SK-N-SH (cell line): Measurements from ENCODE around the gene GLTP.

Experiments
- ELF1 ChIP-seq: IDR thresholded peaks from 2 replicates; pipeline ENCODE4 v1.4.0; 2012
- FOXM1 ChIP-seq: IDR thresholded peaks from 2 replicates; pipeline ENCODE4 v1.4.0; 2012; ENCODE audit warnings: low read depth, mild to moderate bottlenecking
- GABPA ChIP-seq: IDR thresholded peaks from 2 replicates; pipeline ENCODE4 v1.4.0; 2012; ENCODE audit warnings: low read depth, mild to moderate bottlenecking
- NFIC ChIP-seq: IDR thresholded peaks from 2 replicates; pipeline ENCODE4 v1.4.0; 2012; ENCODE audit warnings: borderline replicate concordance
- RXRA ChIP-seq: IDR thresholded peaks from 2 replicates; pipeline ENCODE4 v1.4.0; 2012; ENCODE audit warnings: low read depth, mild to moderate bottlenecking, borderline replicate concordance
- SIN3A ChIP-seq: IDR thresholded peaks from 2 replicates; pipeline ENCODE4 v1.6.1; 2012; ENCODE audit warnings: low read depth, mild to moderate bottlenecking, low read length, moderate library complexity, borderline replicate concordance
- TAF1 ChIP-seq: IDR thresholded peaks from 2 replicates; pipeline ENCODE4 v1.6.1; 2012; ENCODE audit warnings: low read depth, mild to moderate bottlenecking, low read length, moderate library complexity, borderline replicate concordance
- TCF12 ChIP-seq: IDR thresholded peaks from 2 replicates; pipeline ENCODE4 v1.4.0; 2012
- TEAD4 ChIP-seq: IDR thresholded peaks from 2 replicates; pipeline ENCODE4 v1.4.0; 2012; ENCODE audit warnings: mild to moderate bottlenecking, borderline replicate concordance; ENCODE audit not compliant: insufficient read depth
- YY1 ChIP-seq: IDR thresholded peaks from 2 replicates; pipeline ENCODE4 v1.4.0; 2012; ENCODE audit warnings: low read depth, mild to moderate bottlenecking
- TF ChIP-seq, protein P1 (sequence below): fragments of 200-600 bp; sonication (generic); IDR thresholded peaks from 2 replicates; pipeline ENCODE4 v1.6.1; 2017; ENCODE audit warnings: antibody characterized with exemption, mild to moderate bottlenecking, moderate library complexity
- TF ChIP-seq, protein P2 (sequence below): IDR thresholded peaks from 2 replicates; pipeline ENCODE4 v1.4.0; 2012; ENCODE audit warnings: low read depth
- TF ChIP-seq, protein P3 (sequence below): IDR thresholded peaks from 2 replicates; pipeline ENCODE4 v1.4.0; 2012; ENCODE audit warnings: low read depth, borderline replicate concordance
- TF ChIP-seq, protein P4 (sequence below): IDR thresholded peaks from 2 replicates; pipeline ENCODE4 v1.6.1; 2012; ENCODE audit warnings: mild to moderate bottlenecking, low read depth, low read length, moderate library complexity

DNA sequence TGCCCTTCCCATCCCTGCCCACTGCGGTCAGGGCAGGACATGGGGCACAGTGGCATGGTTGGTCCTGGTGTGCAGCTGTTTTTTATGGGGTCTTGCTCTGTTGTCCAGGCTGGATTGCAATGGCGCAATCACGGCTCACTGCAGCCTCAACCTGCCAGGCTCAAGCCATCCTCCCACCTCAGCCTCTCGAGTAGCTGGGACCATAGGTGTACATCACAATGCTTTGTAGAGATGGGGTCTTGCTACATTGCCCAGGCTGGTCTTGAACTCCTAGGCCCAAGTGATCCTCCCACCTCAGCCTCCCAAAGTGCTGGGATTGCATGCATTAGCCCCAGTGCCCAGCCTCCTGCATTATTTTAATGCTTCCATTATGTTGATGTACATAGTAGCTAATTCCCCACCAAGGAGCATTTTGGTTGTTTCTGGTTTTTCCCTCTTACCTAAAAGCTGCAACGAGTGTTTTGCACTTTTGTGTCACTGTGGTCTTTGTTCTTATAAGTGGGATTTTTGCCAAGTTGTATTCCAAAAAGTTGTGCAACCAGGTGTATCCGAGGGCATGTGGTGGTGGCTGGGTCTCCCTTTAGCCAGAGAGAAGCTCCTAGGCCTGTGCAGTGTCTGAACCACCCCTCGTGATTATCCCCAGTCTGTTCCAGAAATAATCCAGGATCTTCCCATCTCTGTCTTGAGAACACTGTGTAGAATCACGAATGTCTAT is 30.1 kb upstream of the GLTP start:
- TF ChIP-seq NFIC (no peak), TCF12 (no peak), FOXM1 (no peak), TAF1 (no peak), SIN3A (no peak), ELF1 (no peak), TEAD4 (no peak), YY1 (no peak), RXRA (no peak), GABPA (no peak)
- TF ChIP-seq, protein P1, sequence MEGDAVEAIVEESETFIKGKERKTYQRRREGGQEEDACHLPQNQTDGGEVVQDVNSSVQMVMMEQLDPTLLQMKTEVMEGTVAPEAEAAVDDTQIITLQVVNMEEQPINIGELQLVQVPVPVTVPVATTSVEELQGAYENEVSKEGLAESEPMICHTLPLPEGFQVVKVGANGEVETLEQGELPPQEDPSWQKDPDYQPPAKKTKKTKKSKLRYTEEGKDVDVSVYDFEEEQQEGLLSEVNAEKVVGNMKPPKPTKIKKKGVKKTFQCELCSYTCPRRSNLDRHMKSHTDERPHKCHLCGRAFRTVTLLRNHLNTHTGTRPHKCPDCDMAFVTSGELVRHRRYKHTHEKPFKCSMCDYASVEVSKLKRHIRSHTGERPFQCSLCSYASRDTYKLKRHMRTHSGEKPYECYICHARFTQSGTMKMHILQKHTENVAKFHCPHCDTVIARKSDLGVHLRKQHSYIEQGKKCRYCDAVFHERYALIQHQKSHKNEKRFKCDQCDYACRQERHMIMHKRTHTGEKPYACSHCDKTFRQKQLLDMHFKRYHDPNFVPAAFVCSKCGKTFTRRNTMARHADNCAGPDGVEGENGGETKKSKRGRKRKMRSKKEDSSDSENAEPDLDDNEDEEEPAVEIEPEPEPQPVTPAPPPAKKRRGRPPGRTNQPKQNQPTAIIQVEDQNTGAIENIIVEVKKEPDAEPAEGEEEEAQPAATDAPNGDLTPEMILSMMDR = no peak
- TF ChIP-seq, protein P2, sequence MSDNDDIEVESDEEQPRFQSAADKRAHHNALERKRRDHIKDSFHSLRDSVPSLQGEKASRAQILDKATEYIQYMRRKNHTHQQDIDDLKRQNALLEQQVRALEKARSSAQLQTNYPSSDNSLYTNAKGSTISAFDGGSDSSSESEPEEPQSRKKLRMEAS = no peak
- TF ChIP-seq, protein P3, sequence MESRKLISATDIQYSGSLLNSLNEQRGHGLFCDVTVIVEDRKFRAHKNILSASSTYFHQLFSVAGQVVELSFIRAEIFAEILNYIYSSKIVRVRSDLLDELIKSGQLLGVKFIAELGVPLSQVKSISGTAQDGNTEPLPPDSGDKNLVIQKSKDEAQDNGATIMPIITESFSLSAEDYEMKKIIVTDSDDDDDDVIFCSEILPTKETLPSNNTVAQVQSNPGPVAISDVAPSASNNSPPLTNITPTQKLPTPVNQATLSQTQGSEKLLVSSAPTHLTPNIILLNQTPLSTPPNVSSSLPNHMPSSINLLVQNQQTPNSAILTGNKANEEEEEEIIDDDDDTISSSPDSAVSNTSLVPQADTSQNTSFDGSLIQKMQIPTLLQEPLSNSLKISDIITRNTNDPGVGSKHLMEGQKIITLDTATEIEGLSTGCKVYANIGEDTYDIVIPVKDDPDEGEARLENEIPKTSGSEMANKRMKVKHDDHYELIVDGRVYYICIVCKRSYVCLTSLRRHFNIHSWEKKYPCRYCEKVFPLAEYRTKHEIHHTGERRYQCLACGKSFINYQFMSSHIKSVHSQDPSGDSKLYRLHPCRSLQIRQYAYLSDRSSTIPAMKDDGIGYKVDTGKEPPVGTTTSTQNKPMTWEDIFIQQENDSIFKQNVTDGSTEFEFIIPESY = no peak
- TF ChIP-seq, protein P4, sequence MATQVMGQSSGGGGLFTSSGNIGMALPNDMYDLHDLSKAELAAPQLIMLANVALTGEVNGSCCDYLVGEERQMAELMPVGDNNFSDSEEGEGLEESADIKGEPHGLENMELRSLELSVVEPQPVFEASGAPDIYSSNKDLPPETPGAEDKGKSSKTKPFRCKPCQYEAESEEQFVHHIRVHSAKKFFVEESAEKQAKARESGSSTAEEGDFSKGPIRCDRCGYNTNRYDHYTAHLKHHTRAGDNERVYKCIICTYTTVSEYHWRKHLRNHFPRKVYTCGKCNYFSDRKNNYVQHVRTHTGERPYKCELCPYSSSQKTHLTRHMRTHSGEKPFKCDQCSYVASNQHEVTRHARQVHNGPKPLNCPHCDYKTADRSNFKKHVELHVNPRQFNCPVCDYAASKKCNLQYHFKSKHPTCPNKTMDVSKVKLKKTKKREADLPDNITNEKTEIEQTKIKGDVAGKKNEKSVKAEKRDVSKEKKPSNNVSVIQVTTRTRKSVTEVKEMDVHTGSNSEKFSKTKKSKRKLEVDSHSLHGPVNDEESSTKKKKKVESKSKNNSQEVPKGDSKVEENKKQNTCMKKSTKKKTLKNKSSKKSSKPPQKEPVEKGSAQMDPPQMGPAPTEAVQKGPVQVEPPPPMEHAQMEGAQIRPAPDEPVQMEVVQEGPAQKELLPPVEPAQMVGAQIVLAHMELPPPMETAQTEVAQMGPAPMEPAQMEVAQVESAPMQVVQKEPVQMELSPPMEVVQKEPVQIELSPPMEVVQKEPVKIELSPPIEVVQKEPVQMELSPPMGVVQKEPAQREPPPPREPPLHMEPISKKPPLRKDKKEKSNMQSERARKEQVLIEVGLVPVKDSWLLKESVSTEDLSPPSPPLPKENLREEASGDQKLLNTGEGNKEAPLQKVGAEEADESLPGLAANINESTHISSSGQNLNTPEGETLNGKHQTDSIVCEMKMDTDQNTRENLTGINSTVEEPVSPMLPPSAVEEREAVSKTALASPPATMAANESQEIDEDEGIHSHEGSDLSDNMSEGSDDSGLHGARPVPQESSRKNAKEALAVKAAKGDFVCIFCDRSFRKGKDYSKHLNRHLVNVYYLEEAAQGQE = no peak
